ENCODE data around the gene PAX6.
A peak's percentile ranks its signal among the peaks of the same experiment; 100 is the strongest.

PAX6 gene

DNA sequence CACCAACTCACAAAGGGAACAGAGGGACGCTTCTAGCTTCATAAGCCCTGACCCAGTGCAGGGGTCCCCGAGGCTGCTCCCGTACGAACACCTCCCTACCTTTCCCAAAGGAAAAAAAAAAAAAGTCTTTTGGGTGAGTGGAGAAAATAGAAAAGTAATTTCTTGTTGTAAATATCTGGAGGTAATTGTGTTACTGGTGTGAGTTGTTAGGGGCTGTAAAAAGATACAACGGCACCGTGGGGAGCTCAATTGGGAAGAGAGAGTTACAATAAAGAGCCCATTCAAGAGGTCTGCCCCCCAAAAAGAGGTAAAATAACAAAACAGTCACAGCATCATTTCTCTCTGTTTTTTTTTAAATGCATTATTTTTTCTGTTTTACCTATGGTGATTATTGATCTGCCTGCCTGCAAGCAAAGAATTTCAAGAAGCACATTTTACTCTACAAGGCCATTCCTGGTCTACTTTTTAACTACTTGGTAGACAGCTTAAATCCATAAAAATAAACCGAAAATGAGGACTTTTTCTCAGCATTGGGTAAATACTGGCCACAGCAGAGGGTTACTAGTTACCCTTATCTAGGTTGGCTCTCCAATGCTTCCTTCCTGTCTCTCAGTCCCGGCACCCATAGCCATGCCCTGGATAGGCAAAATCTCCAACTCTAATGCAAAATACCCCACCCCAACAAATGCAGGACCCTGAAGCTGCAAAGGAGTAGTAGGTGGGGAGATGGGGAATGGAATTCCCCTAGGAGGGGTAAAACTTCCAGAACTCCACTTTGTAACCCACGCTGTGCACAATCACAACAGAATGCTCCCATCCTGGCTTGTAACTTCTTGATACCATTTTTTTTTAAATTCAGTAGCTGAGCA is 3.1 kb downstream of the PAX6 start:
- peak; percentile 10 for DNase-seq

DNA sequence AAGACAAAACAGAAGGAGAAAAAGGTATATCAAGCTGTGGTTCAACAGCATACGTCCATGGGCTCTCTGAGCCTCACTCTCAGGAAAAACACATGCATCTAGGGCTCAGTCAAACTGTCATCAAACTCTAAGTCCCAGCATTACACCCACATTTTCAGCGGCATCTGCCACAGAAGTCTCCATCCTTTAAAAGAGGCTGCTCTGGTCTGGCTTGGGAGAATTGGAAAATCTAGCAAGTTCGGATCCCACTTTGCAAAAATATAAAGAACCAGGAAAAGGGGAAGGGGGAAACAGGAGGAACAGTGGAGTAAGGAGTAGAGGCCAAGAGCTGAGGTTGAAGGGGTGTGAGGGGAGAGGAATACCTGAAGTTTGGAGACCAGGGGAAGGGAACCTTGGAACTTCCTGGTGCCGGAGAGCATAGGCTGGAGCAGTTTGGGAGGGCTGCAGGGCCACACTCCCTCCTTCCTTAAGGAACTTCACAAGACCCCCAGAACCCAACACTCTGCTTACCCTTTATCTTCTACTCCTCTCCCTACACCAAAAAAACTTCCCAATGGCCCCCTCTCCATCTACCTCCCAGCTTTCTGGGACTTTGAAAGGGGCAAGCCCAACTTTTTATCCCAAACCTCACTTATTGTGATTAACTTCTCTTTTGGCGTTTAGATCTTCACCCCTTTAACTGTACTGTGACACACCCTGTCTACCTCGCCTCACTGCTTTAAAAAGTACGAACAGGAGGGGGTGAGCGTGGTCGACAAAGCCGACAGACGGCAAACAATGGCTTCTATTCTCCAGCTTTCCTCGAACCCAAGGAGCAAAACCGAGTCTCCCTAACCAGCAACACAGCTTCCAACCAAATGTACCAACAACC is 4.0 kb downstream of the PAX6 start:
- DNase-seq = no peak

DNA sequence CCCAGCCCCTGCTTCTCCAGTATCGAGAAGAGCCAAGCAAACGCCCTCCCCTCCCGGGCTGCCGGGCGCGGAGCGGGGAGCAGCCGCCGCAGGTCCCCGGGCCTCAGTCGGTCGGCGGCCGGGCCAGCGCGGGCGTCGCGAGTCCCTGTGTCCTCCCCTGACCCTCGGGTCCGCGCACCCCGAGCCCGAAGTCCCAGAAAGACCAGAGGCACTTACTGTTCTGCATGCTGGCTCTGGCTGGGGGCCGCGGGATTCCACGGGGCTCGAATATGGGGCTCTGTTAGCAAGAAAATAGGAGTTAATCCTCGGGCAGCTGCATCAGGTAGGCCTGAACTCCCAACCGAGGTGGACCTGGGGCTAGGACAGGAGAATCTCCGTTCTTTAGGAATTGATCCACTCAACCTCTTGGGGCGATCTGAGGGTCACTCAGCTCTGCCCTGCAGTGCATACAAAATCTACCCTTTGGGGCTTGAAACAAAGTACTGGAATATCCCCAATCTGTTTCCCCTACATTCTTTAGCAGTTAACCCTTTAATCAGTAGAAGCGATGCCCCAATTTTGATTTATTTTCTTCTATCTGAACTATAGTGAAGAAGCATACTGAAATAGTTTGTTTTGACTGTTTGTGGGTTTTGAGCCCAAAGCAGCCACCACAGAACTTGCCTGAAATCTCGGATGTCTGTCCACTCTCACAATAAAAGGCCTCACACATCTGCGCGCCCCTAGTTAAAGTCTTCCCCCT is 4.8 kb downstream of the PAX6 start:
- DNase-seq = no peak

DNA sequence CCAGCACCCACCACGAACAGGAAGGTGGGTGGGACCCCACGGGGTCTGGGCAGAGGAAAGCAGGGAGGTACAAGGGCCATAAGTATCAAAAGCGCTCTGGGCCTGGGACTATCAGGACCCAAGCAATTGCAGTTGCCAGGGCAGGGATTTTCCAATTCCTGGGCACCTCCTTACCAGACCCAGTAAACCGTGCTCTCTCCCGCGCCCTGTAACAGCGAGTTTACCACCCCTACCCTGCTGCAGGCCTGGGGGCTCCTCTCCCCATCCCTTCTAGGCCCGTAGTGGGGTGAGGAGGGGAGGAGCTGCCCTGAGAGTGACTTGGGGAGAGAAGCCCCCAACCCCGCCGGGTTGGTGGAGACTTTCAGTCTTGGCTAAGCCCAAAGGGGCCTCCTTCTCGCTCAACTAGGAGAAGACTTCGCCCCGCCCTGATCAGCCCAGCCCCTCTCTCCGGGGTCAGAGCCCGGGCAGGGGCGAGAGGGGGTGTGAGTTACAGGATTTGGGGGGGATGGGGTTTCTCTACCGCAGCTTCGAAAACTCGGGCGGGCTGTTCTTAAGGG is 5.4 kb downstream of the PAX6 start:
- DNase-seq = no peak

DNA sequence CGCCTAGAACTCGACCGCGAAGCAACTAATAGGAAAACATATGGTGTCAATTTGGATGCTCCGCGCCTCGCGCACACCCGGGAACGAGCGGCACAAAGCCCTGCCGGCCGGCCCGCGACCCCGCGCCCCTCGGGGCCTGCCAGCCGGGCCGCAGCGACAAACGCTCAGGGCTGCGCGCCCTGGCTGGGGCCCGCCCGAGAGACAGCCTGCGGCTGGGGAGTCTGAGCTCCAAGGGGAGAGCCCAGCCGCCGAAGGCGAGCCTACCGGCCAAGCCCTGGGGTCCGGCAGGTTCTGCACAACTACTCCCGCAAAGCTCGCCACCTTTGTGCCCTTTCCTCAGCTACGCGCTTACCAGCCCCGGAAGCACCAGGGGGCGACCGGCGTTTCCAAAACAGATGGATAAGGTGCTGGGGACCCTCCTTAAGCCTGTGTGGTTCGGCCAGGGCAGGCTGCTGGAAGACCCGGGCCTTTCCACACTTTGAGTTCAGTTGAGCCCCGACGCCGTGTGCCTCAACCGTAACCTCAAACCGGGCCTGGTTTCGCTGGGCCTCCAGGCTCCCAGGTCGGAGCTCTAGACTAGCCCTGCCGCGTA is 6.0 kb downstream of the PAX6 start:
- DNase-seq = no peak

DNA sequence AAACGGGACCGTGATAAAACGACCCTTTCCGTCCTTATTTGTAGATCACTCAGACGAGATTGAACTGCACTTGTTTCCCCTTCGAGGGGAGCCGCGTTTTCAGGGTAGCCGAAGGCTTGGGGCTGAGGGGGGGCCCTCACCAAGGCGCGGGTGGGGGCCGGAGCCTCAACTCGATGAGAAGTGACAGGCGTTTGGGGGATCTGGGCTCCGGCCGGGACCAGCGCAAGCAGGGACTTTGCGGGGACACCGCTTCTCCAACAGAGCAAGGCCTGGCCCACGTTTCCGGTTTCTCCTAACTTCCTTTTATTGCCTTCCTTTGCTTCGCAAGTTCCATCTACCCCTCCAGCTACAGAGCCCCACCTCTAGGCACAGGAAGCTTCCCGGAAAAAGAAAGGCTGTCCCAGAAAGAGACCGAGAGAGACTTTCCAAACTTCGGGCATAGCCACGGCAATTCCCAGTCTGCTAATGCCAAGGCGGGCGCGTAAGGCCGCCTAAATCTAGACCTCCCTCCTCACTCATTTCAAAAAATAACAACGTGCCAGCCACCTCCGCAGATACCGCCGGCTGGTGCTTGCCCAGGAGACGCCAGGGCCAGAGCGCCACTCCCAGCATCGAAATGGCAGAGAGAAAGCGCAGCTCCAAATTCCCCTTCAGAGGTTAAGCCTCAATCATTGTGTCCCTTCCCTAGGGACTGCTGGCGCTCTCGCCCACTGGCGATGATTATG is 6.6 kb downstream of the PAX6 start:
- DNase-seq = no peak

DNA sequence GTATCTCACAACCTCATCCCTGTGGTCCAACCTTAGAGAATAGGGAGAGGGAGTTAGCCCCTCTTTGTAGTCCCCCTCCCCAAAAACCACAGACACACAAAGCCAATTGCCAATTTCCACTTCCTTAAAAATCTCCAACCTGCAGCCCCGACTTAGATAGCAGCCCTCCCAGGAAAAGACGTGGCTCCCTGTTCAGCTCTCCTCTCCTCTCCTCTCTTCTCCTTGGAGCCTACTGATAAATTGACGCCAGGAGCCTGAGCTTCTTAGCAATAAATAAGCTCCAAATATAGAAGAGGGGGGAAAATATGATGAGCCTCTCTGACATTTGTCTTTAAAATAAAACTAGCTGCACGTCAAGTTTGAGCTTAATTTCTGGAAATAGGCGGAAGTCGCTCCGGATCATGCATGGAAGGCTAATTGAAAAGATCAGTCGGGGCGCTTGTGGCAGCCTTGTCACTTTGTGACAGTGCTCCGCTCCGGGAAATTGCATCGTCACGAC is 7.3 kb downstream of the PAX6 start:
- DNase-seq = no peak

DNA sequence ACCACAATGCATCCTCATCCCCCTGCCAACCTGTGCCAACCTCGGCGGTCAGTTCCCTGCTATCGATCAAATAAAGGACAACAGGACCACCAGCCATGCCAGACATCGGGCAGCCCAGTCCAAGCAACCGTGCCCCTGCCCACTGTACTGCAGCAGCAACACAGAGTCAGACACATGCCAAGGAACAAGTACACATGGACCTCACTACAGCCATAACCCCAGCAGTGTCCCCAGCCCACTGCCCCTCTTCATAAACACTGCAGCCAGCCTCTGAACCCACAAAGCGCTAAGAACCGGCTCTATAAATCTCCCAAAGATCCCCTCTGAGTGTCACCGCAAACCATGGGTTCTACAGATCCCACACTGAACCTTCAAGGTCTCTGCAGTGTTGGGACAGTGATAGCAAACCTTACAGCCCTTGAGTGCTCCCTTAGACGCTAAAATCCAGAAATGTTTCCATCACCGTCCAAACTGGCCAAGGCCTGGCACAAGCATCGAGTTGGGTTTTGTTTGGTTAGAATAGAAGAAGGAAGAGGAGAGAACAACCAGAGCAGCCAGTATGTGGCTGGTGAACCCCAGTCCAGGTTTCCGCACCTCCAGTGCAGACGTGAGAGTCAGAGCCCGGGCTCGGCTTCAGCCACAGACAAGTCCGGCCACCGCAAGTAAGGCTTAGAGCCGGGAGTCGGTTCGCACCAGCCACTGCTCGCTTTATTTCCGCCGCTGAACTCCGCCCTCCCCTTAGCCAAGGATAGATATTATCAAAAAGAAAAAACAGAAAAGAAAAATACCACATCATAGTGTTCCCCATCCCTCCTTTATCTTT is 7.9 kb downstream of the PAX6 start:
- no peak for DNase-seq

DNA sequence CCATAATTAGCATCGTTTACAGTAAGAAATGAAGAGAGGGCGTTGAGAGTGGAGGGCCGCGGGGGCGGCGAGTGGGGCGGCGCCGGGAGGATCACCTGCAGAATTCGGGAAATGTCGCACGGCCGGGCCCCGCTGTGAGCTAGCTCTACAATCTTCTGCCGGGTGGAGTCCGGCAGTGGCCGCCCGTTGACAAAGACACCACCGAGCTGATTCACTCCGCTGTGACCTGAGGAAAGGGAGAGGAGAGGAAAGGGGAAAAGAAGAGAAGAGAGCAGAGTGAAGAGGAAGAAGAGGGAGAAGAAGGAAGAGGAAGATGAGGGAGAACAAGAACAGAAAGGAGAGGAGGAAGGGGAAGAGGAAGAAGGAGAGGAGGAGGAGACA is 8.5 kb downstream of the PAX6 start:
- DNase-seq = no peak

DNA sequence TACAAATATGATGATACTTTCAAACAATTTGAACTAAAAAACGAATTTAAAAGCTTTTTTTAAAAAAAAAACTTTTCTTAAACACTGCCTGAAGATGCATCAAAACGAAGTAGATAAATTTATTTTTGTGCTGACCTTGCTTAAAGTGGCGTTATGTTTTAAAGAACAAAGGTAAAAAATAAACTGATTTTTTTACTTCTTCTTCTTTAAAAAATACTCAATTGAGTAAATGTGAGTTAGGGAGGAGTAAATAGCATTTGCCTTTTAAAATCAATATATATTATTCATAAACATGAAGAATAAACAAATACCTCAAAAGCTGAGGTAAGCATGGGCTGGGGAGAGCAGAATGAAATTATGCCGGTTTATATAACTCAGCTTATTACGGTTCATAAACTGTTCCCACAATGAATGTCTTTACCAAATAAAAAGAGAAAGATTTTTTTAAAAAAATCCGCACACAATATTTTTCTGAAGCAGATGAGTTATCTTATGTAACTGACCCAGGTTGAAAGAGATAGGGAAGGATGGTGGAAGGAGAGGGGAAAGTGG is 9.0 kb downstream of the PAX6 start:
- no peak for DNase-seq

DNA sequence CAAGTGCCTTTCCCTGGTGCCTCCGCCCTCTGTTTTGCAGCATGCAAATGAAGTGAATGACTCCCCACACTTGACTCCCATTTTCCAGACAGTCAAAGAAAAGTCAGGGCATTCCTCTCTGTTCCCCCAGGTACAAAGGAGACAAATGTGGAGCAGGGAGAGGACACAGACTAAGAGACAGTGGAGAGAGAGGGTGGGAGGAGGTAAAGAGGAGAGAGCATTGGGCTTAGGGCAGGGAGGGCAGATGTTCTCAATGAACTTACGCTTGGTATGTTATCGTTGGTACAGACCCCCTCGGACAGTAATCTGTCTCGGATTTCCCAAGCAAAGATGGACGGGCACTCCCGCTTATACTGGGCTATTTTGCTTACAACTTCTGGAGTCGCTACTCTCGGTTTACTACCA is 9.8 kb downstream of the PAX6 start:
- no peak for DNase-seq

DNA sequence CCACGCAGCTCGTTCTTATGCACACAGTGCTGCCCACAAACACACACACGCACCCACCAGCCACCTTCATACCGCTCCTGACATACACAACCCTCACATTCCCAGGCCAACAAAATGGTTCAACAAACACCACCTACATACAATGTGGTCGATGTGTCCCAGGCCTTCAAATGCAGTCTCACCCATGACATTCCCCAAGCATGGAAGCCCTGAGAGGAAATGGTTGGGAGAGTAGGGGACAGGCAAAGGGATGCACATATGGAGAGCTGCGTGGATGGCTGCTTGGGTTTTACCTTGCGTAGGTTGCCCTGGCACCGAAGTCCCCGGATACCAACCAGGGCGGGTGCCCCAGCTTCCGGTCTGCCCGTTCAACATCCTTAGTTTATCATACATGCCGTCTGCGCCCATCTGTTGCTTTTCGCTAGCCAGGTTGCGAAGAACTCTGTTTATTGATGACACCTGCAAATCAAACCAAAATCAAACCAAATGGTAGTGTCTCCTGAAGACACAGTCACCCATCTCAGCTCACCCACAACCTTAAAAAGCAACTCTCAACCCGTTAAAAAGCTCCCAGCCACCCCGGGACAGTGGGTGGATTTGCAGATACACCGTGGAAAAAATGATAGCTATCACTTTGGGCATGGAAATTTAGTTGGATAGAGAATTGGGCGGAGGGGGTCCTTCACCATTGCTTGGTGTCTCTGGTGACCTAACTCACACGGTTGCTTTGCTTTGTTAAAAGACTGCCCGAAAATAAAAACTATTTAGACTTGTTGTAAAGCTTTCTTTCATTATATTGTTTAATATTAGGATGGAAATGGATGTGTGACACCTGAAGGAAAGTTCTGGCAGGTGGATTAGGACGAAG is 10.5 kb downstream of the PAX6 start:
- no peak for DNase-seq

DNA sequence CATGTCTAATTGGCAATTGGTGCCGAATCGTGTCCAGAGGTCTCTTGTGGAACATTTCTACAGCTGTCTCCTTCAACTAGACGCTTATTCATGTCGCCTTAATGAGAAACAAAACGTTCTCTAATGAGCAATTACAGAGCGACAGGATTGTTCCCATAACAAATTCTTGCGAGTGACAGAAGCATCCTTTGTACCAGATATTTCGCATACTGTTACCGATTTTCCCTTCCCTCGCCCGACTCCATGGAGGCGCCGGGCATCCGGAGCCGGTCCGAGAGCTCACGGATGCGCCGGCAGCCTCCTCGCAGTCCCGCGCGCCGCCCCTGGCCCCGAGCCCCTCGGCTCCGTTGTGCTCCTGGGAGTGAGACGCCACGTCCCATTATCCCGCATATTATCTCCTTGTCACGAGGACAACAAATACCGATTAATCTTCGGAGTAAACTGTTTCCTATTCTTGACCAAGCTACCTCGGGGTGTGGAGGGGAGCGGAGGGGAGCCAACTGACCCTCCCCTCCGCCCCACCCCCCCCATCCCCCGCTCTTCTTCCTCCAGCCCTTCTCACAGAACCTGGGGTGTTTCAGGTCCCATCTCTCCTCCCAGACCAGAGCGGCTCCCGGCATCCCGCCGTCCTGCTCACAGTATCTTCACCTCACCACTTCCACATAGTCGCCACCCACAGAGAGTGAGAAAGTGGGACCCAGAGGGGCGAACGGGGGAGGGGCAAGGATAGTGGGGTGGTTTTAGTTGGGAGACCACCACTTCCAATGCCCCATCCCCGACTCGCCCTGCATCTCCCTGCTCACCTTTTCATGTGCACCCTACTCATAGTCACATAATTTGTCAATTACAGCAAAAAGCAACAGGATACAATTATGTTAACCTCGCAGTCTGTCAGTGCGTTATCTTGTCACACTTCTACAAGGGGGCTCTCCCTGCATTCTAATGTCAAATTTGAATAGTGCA is 11.4 kb downstream of the PAX6 start:
- DNase-seq = no peak

DNA sequence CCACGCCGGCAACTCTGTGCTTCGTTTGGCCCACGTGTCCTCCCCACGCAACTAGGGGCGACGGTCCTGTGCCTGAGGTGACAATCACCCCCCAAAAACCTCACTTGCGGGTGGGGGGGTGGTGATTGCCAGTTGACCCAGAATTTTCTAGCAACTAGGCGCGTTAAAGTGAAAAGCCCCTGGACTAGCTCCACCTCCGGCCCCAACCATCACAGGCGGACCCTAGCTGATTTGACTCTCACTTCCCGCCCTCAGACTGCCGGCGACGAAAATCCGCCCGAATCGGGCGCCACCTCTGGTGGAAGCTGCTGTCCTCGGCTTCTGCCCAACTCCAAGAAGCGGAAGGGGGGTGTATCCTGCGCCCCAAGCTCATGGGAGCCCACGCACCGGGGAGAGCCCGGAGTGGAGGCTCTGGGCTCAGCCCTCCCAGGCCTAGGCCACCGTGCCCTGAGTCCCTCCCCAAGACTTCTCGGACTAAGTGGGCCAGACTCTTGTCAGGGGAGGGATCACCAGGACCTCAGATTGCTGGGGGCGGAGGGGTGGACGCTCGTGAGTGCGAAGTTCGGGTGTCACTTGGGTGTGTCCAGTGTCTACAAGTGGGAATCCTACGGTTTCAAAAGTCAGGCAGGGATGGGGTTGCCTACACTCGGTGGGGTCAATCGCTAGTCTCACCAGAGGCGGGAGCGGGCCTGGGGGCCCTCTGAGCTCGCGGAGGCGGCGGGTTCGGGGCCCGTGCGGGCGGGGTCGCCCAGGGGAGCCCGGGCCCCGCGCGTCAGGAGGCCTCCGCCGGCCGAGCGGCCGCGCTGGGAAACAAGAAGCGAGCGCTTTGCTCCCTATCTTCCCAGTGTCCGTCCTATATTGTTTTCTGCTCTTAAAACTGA is 12.3 kb downstream of the PAX6 start:
- no peak for DNase-seq

DNA sequence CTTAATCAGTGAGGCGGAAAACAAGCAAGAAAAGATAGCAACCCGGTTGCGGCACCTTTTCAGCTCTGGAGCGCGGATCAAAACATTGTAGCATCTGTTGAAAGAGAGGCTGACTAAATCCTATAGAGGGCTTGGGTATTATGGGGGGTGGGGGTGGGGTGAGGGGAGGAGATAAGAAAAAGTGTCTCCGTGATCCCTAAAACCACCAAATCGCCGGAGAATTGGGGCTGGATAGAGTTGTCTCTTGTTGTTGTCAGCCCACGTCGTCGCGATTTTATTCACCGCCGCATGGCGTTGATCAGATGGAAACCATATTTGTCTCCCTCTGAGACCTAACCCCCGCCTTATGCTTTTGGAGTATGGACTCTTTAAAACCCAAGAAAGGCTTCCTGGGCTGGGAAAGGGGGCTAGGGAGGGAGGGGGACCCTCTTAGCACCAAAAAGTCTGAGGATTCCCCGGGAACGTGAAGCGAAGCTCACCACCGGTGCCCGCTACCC is 13.0 kb downstream of the PAX6 start:
- DNase-seq = no peak

DNA sequence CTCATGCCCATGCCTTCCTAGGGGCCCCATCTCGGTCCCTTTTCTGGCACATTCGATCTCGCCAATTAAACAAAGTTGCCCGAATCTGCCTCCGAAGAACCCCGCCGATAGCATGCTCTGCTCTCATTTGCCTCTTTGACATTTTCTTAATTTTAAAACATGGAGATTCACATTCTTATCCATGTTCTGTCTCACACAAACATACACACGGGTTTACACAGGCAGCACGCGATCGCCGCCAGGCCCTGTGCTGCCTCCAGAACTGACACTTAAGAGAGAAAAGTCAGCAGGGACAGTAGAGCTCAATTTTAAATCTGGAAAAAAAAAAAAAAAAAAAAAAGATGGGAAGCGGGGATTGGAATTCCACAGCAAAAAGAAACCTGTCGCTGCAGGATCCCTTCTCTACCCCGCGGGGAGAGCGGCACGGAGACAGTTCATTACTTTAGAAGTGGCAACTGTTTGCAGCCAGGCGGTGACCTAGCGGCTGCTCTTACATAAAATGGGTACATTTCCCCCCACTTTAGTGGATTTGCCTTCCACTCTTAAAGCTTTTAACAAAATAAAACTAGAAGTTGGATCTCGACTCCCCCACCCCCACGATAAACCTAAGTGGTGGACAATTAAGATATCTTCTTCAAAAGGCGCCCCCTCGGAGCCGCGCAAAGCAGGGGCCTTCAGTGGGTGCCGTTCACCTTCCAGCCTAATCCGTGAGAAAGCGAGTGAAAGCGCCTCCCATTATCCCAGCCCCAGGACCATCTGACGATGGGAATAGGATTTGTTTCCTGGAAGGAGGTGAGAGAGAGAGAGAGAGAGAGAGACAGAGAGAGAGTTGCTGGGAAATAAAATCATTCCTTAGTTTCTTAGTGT is 13.7 kb downstream of the PAX6 start:
- DNase-seq = no peak
